OCI-LY7 (cell line): ENCODE results near the gene NR3C1. TPM values are rescaled to one million over a fixed set of nuclear protein-coding genes. Genes with fewer than 3 reads are reported as not detected.

ENCODE experiments used
- BruUV-seq: library from RNA; stranded (reverse); fragments of 400-500 nt; replicated peaks from 2 replicates; lab custom pipeline; 2021; lab: Mats Ljungman, UMichigan
- CTCF ChIA-PET: fragments of 300-600 bp; sonication (Branson Sonifier 250); formaldehyde crosslinking; loops from one replicate; lab custom pipeline; 2022; ENCODE audit warnings: antibody characterized with exemption; ENCODE audit not compliant: unreplicated experiment; lab: Charles Lee
- POLR2A ChIA-PET: fragments of 300-600 bp; sonication (Branson Sonifier 250); formaldehyde crosslinking; loops from one replicate; lab custom pipeline; 2022; ENCODE audit warnings: antibody characterized with exemption; lab: Charles Lee
- DNase-seq: peaks from one replicate; pipeline ENCODE4 v3.0.0-alpha.2; 2015; ENCODE audit warnings: low spot score
- H2AFZ ChIP-seq: fragments of 200-600 bp; sonication (generic), shearing (Covaris generic); 2 replicates; pipeline ENCODE4 v1.6.1; 2014; ENCODE audit warnings: mild to moderate bottlenecking, antibody characterized with exemption, low read length, moderate library complexity
- H3K27ac ChIP-seq: fragments of 200-600 bp; sonication (generic); 2 replicates; pipeline ENCODE4 v1.5.1; 2014; ENCODE audit warnings: mixed run types, low read depth, mild to moderate bottlenecking, moderate library complexity, low read length, inconsistent platforms; ENCODE audit not compliant: poor library complexity, severe bottlenecking
- H3K36me3 ChIP-seq: fragments of 200-600 bp; sonication (generic); 2 replicates; pipeline ENCODE4 v1.6.1; 2014; ENCODE audit warnings: mild to moderate bottlenecking, antibody characterized with exemption, low read length, moderate library complexity, mixed read lengths; ENCODE audit not compliant: insufficient read depth
- H3K4me1 ChIP-seq: fragments of 200-600 bp; sonication (generic); 2 replicates; pipeline ENCODE4 v1.5.1; 2014; ENCODE audit warnings: mild to moderate bottlenecking, low read length; ENCODE audit not compliant: insufficient read depth, poor library complexity, severe bottlenecking
- H3K4me2 ChIP-seq: fragments of 200-600 bp; sonication (generic); 2 replicates; pipeline ENCODE4 v1.6.1; 2014; ENCODE audit warnings: mild to moderate bottlenecking, low read length
- H3K4me3 ChIP-seq: fragments of 200-600 bp; sonication (generic); 2 replicates; pipeline ENCODE4 v1.5.1; 2014; ENCODE audit warnings: mild to moderate bottlenecking, low read depth, low read length; ENCODE audit not compliant: poor library complexity, severe bottlenecking
- H3K79me2 ChIP-seq: fragments of 200-600 bp; sonication (generic); 2 replicates; pipeline ENCODE4 v1.6.1; 2016; ENCODE audit warnings: low read depth, mild to moderate bottlenecking, low read length, moderate library complexity, mixed read lengths; ENCODE audit not compliant: insufficient read depth
- H3K9me2 ChIP-seq: fragments of 200-600 bp; sonication (generic); 2 replicates; pipeline ENCODE4 v1.6.1; 2016; ENCODE audit warnings: mild to moderate bottlenecking, low read length, mixed read lengths; ENCODE audit not compliant: insufficient read depth
- H3K9me3 ChIP-seq: fragments of 200-600 bp; sonication (generic); 2 replicates; pipeline ENCODE4 v1.6.1; 2014; ENCODE audit warnings: mild to moderate bottlenecking, mixed run types, low read length, mixed read lengths
- H4K20me1 ChIP-seq: fragments of 200-600 bp; sonication (generic); 2 replicates; pipeline ENCODE4 v1.6.1; 2014; ENCODE audit warnings: mild to moderate bottlenecking, antibody characterized with exemption, low read length, moderate library complexity, mixed read lengths; ENCODE audit not compliant: insufficient read depth
- CTCF ChIP-seq: fragments of 200-600 bp; sonication (generic); conservative IDR thresholded peaks from 2 replicates; pipeline ENCODE4 v1.5.1; 2014; ENCODE audit warnings: mild to moderate bottlenecking, antibody characterized with exemption, low read length, moderate library complexity, mixed read lengths
- EZH2phosphoT487 ChIP-seq: fragments of 200-600 bp; sonication (generic); IDR thresholded peaks from 2 replicates; pipeline ENCODE4 v1.6.1; 2018; ENCODE audit warnings: low read depth, borderline replicate concordance, mild to moderate bottlenecking, mixed run types, antibody characterized with exemption, low read length, moderate library complexity, mixed read lengths
- intact Hi-C: fragments of 100-400 bp; cut with micrococcal nuclease; formaldehyde crosslinking; loops from one replicate; pipeline ENCODE4 v1.10.0; 2022; ENCODE audit not compliant: unreplicated experiment
- total RNA-seq, 2 experiments: library from RNA; depleted of rRNA in 1 of 2; stranded (reverse); fragments of >200 nt in 1 of 2; shearing (Covaris generic) in 1 of 2; gene quantifications; 2 replicates each; pipeline ENCODE4 v1.2.3, GENCODE V29; 2014 to 2022

Gene NR3C1
- total RNA-seq, 2 experiments from 2014 or later, result 45.6 to 106 TPM

GRCh38 chr5:143435210-143435657, 31.7 kb upstream of the NR3C1 start:
- POLR2A ChIA-PET, result interaction anchor here (0.6 to 7.1 kb wide), 23 partner anchors 10 to 527 kb away, joined by 3 to 119 read pairs (median 5); partner anchors contain the start of gene NR3C1

GRCh38 chr5:143434261-143435209, 31.0 kb upstream of the NR3C1 start:
- Histone ChIP-seq H3K4me3 (peak overlapping the region; percentile 72), H2AFZ (peak overlapping the region; percentile 24; the same call in 1 of the 2 replicates)
- TF ChIP-seq CTCF (no peak), EZH2phosphoT487 (no peak)

More at GRCh38 chr5:143435210-143435657, 31.7 kb upstream of the NR3C1 start:
- TF ChIP-seq CTCF (no peak), EZH2phosphoT487 (no peak)
- Histone ChIP-seq H3K9me3 (no peaks in the 10 kb centered on the region), H3K9me2 (no peaks in the 10 kb centered on the region), H4K20me1 (no peaks in the 10 kb centered on the region), H3K4me3 (peak overlapping the region; percentile 72), H3K79me2 (peaks cover 37% of the 10 kb centered on the region), H3K27ac (peak overlapping the region; percentile 96), H2AFZ (peak overlapping the region; percentile 86; the same call in 1 of the 2 replicates), H3K4me1 (peaks cover 68% of the 10 kb centered on the region), H3K4me2 (peak overlapping the region; percentile 93), H3K36me3 (peaks cover 7% of the 10 kb centered on the region)
- intact Hi-C loops, result loop anchor here (1.0 to 10.0 kb wide), 4 partner anchors 21 to 390 kb away; no protein-coding TSS in a partner anchor
- CTCF ChIA-PET, result interaction anchor here (1.3 to 1.8 kb wide), 3 partner anchors 15 to 31 kb away, joined by 3 to 6 read pairs (median 4); no protein-coding TSS in a partner anchor
- no TSS peak for BruUV-seq
- peak; percentile 95 for DNase-seq

More at GRCh38 chr5:143434261-143435209, 31.0 kb upstream of the NR3C1 start:
- peak overlapping the region; percentile 93 for H3K4me2 ChIP-seq
- DNase-seq, result peak; percentile 77
- BruUV-seq, result TSS peak; percentile 84
- H3K36me3 ChIP-seq, result peaks cover 8% of the 10 kb centered on the region
- peaks cover 66% of the 10 kb centered on the region for H3K4me1 ChIP-seq
- peaks cover 41% of the 10 kb centered on the region for H3K79me2 ChIP-seq
- POLR2A ChIA-PET, result interaction anchor here (0.7 to 7.1 kb wide), 26 partner anchors 9 to 390 kb away, joined by 3 to 119 read pairs (median 4); partner anchors contain the start of gene NR3C1
- no peaks in the 10 kb centered on the region for H4K20me1 ChIP-seq
- H3K9me3 ChIP-seq, result no peaks in the 10 kb centered on the region
- H3K27ac ChIP-seq, result peak overlapping the region; percentile 96
- intact Hi-C loops, result loop anchor here (1.0 to 10.0 kb wide), 4 partner anchors 20 to 390 kb away; no protein-coding TSS in a partner anchor
- H3K9me2 ChIP-seq, result no peaks in the 10 kb centered on the region
- CTCF ChIA-PET, result interaction anchor here (1.0 to 1.8 kb wide), 3 partner anchors 19 to 30 kb away, joined by 3 to 4 read pairs (median 4); no protein-coding TSS in a partner anchor
